Astrocyte (in vitro differentiated cells and primary cell): Measurements from ENCODE around the gene FUT1. TPM values are rescaled to one million over a fixed set of nuclear protein-coding genes. Genes with fewer than 3 reads are reported as not detected.

Experiments used
- DNase-seq: peaks from one replicate; pipeline ENCODE4 v3.0.0-alpha.2; 2010; ENCODE audit warnings: low read depth
- FAIRE-seq: peaks from 2 replicates; lab custom pipeline; 2011; peaks lifted over from hg19 to GRCh38; lab: Jason Lieb, UNC
- H2AFZ ChIP-seq: 2 replicates; pipeline ENCODE4 v1.6.0; 2012; ENCODE audit warnings: low read depth, low read length, inconsistent platforms
- H3K27ac ChIP-seq: 2 replicates; pipeline ENCODE4 v1.5.1; 2011; ENCODE audit warnings: low read depth, low read length, inconsistent platforms
- H3K27me3 ChIP-seq: 2 replicates; pipeline ENCODE4 v1.6.0; 2011; ENCODE audit warnings: low read length, inconsistent platforms; ENCODE audit not compliant: insufficient read depth
- H3K36me3 ChIP-seq: 2 replicates; pipeline ENCODE4 v1.5.1; 2011; ENCODE audit warnings: low read length, inconsistent platforms; ENCODE audit not compliant: insufficient read depth
- H3K4me1 ChIP-seq: 2 replicates; pipeline ENCODE4 v1.5.1; 2011; ENCODE audit warnings: low read length, inconsistent platforms; ENCODE audit not compliant: insufficient read depth
- H3K4me2 ChIP-seq: 2 replicates; pipeline ENCODE4 v1.6.0; 2012; ENCODE audit warnings: low read length, inconsistent platforms
- H3K4me3 ChIP-seq: 2 replicates; pipeline ENCODE4 v1.5.1; 2011; ENCODE audit warnings: low read depth, mild to moderate bottlenecking, low read length, inconsistent platforms; ENCODE audit not compliant: insufficient read depth
- H3K79me2 ChIP-seq: 2 replicates; pipeline ENCODE4 v1.6.0; 2012; ENCODE audit warnings: mild to moderate bottlenecking, low read length, inconsistent platforms; ENCODE audit not compliant: insufficient read depth
- H3K9ac ChIP-seq: 2 replicates; pipeline ENCODE4 v1.6.0; 2012; ENCODE audit warnings: mild to moderate bottlenecking, low read length, inconsistent platforms
- H3K9me3 ChIP-seq: 2 replicates; pipeline ENCODE4 v1.5.1; 2012; ENCODE audit warnings: low read depth, mild to moderate bottlenecking, low read length, inconsistent platforms; ENCODE audit not compliant: insufficient read depth
- H4K20me1 ChIP-seq: 2 replicates; pipeline ENCODE4 v1.6.0; 2012; ENCODE audit warnings: low read length, inconsistent platforms; ENCODE audit not compliant: insufficient read depth
- H3K27ac Mint-ChIP-seq: one replicate; pipeline ENCODE4 v1.8.0; 2021; ENCODE audit warnings: mild to moderate bottlenecking, mixed read lengths; ENCODE audit not compliant: unreplicated experiment
- H3K27me3 Mint-ChIP-seq: one replicate; pipeline ENCODE4 v1.8.0; 2021; ENCODE audit warnings: low read depth, mixed read lengths; ENCODE audit not compliant: unreplicated experiment
- H3K36me3 Mint-ChIP-seq: one replicate; pipeline ENCODE4 v1.8.0; 2021; ENCODE audit warnings: low read depth, mixed read lengths; ENCODE audit not compliant: unreplicated experiment
- H3K4me1 Mint-ChIP-seq: one replicate; pipeline ENCODE4 v1.8.0; 2021; ENCODE audit warnings: low read depth, mixed read lengths; ENCODE audit not compliant: unreplicated experiment
- H3K4me3 Mint-ChIP-seq: one replicate; pipeline ENCODE4 v1.8.0; 2021; ENCODE audit warnings: mild to moderate bottlenecking, moderate library complexity, mixed read lengths; ENCODE audit not compliant: unreplicated experiment
- H3K9me3 Mint-ChIP-seq: one replicate; pipeline ENCODE4 v1.8.0; 2021; ENCODE audit warnings: mild to moderate bottlenecking, mixed read lengths; ENCODE audit not compliant: unreplicated experiment
- CTCF ChIP-seq: IDR thresholded peaks from 2 replicates; pipeline ENCODE4 v1.5.1; 2011; ENCODE audit warnings: low read depth, mild to moderate bottlenecking, inconsistent platforms, low read length, moderate library complexity; ENCODE audit not compliant: insufficient read depth
- EZH2 ChIP-seq: IDR thresholded peaks from 2 replicates; pipeline ENCODE4 v1.6.1; 2012; ENCODE audit warnings: mild to moderate bottlenecking, low read length, inconsistent platforms; ENCODE audit not compliant: insufficient read depth
- total RNA-seq: library from RNA; stranded (reverse); gene quantifications from 2 replicates; pipeline ENCODE4 v1.2.1, GENCODE V29; 2021

Gene FUT1
- total RNA-seq, 1 donor from 2014 or later, result 0.91 TPM

GRCh38 chr19:48750771-48751504, 1.5 kb downstream of the FUT1 start:
- Histone ChIP-seq H3K4me1 (peaks cover 14% of the 10 kb centered on the region), H3K36me3 (no peaks in the 10 kb centered on the region), H3K4me3 (no peak overlapping the region), H3K9me3 (no peaks in the 10 kb centered on the region), H3K4me2 (no peak overlapping the region), H3K27ac (no peak overlapping the region), H3K79me2 (no peaks in the 10 kb centered on the region), H3K9ac (no peak overlapping the region), H3K27me3 (peaks cover 21% of the 10 kb centered on the region), H2AFZ (no peak overlapping the region), H4K20me1 (no peaks in the 10 kb centered on the region)
- Mint-ChIP-seq H3K36me3 (no peaks in the 10 kb centered on the region), H3K27ac (no peak overlapping the region), H3K9me3 (no peaks in the 10 kb centered on the region), H3K4me3 (no peak overlapping the region), H3K27me3 (peaks cover 28% of the 10 kb centered on the region), H3K4me1 (peaks cover 3% of the 10 kb centered on the region)
- no peak for TF ChIP-seq EZH2
- TF ChIP-seq CTCF, result no peak
- FAIRE-seq (no peak), DNase-seq (no peak)

GRCh38 chr19:48750351-48750750, 2.1 kb downstream of the FUT1 start:
- peaks cover 14% of the 10 kb centered on the region for H3K4me1 ChIP-seq
- no peaks in the 10 kb centered on the region for H3K9me3 ChIP-seq
- peaks cover 19% of the 10 kb centered on the region for H3K27me3 ChIP-seq
- no peaks in the 10 kb centered on the region for H3K36me3 Mint-ChIP-seq
- no peak overlapping the region for H2AFZ ChIP-seq
- H3K4me3 Mint-ChIP-seq, result no peak overlapping the region
- no peak overlapping the region for H3K27ac Mint-ChIP-seq
- H3K27me3 Mint-ChIP-seq, result peaks cover 23% of the 10 kb centered on the region
- H3K9me3 Mint-ChIP-seq, result no peaks in the 10 kb centered on the region
- no peak overlapping the region for H3K27ac ChIP-seq
- no peak overlapping the region for H3K9ac ChIP-seq
- H3K4me3 ChIP-seq, result no peak overlapping the region
- no peaks in the 10 kb centered on the region for H3K36me3 ChIP-seq
- no peak for TF ChIP-seq EZH2
- no peak for TF ChIP-seq CTCF
- DNase-seq, result no peak
- no peak overlapping the region for H3K4me2 ChIP-seq
- peaks cover 3% of the 10 kb centered on the region for H3K4me1 Mint-ChIP-seq
- H3K79me2 ChIP-seq, result no peaks in the 10 kb centered on the region
- no peaks in the 10 kb centered on the region for H4K20me1 ChIP-seq
- no peak for FAIRE-seq

DNA sequence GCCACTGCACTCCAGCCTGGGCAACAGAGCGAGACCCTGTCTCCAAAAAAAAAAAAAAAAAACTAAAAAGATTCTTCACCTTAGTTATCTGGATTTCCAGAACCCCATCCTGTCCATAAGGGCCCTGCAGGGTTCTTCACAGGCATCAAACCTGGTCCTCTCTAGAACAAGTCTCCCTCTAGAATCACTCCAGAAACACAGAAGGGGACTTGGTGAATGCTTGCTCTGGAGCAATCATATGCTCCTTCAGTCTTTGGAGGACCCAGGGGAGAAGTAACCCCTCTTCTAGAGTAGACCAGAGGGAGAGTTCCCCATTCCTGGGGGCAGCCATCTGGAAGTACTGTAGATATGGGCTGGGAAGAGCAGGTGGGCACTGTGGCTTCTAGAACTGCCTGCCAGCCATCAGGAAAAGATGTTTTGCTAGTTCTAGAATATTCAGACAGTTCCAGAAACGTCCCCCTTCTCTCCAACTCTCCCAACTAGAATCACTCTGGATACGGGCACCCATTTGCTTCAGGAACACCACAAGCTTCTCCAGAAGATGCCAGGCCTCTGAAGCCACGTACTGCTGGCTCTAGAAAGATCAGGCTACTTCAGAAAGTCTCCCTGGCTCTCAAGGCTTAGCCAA, 2.8 kb downstream of the FUT1 start:
- no peak for FAIRE-seq
- H3K79me2 ChIP-seq, result no peaks in the 10 kb centered on the region
- H3K4me1 Mint-ChIP-seq, result peaks cover 3% of the 10 kb centered on the region

More for the DNA sequence above, 2.8 kb downstream of the FUT1 start:
- no peak overlapping the region for H3K9ac ChIP-seq
- no peaks in the 10 kb centered on the region for H3K9me3 ChIP-seq
- H3K27ac ChIP-seq, result no peak overlapping the region
- H3K36me3 Mint-ChIP-seq, result no peaks in the 10 kb centered on the region
- no peak overlapping the region for H3K4me2 ChIP-seq
- H3K4me3 ChIP-seq, result no peak overlapping the region
- H3K27me3 Mint-ChIP-seq, result peaks cover 19% of the 10 kb centered on the region
- peaks cover 19% of the 10 kb centered on the region for H3K27me3 ChIP-seq
- H3K9me3 Mint-ChIP-seq, result no peaks in the 10 kb centered on the region
- no peak overlapping the region for H3K4me3 Mint-ChIP-seq
- H3K4me1 ChIP-seq, result peaks cover 14% of the 10 kb centered on the region
- no peak overlapping the region for H3K27ac Mint-ChIP-seq
- no peak for DNase-seq
- H2AFZ ChIP-seq, result no peak overlapping the region
- H4K20me1 ChIP-seq, result no peaks in the 10 kb centered on the region
- TF ChIP-seq EZH2 (no peak), CTCF (no peak)
- no peaks in the 10 kb centered on the region for H3K36me3 ChIP-seq
